SW 1271 (cell line): ENCODE data around the gene HERC3.

ENCODE experiments used
- DNase-seq, 2 experiments: peaks; one replicate each; lab custom pipeline; 2025; lab: John Stamatoyannopoulos, UW

HERC3 gene

GRCh38 chr4:88660446-88661294 is 68.4 kb downstream of the HERC3 start:
- no peak for DNase-seq

GRCh38 chr4:88661739-88662138 is 69.5 kb downstream of the HERC3 start:
- DNase-seq = no peak

- peak; percentile 2 to 31 for DNase-seq
Measured at GRCh38 chr4:88672987-88673386, 80.7 kb downstream of the HERC3 start.

- no peak for DNase-seq
Measured at GRCh38 chr4:88673886-88674285, 81.6 kb downstream of the HERC3 start.

- DNase-seq = no peak
Measured at GRCh38 chr4:88674565-88674964, 82.3 kb downstream of the HERC3 start.

- DNase-seq = no peak
Measured at GRCh38 chr4:88674979-88675378, 82.7 kb downstream of the HERC3 start.

GRCh38 chr4:88675543-88675942 is 83.3 kb downstream of the HERC3 start:
- DNase-seq = no peak

- no peak for DNase-seq
Measured at GRCh38 chr4:88681209-88681608, 88.9 kb downstream of the HERC3 start.

- DNase-seq = no peak
Measured at GRCh38 chr4:88690355-88690754, 98.1 kb downstream of the HERC3 start.

- DNase-seq = no peak
Measured at GRCh38 chr4:88693792-88694191, 101.5 kb downstream of the HERC3 start.

- DNase-seq = no peak
Measured at GRCh38 chr4:88696630-88697029, 104.3 kb downstream of the HERC3 start.

GRCh38 chr4:88697141-88697540 is 104.9 kb downstream of the HERC3 start:
- no peak for DNase-seq

GRCh38 chr4:88697588-88698329 is 105.5 kb downstream of the HERC3 start, which contains the start of gene NAP1L5:
Gene NAP1L5, minus strand, starts transcription at chr4:88697829. Its CDS starts 75 bp downstream, at chr4:88697754.
- no peak for DNase-seq

- no peak for DNase-seq
Measured at GRCh38 chr4:88698519-88698918, 106.2 kb downstream of the HERC3 start.

GRCh38 chr4:88702782-88703181 is 110.5 kb downstream of the HERC3 start:
- DNase-seq = no peak

GRCh38 chr4:88705223-88705622 is 112.9 kb downstream of the HERC3 start:
- DNase-seq = no peak

GRCh38 chr4:88705805-88706492 is 113.7 kb downstream of the HERC3 start:
- DNase-seq = no peak

- no peak for DNase-seq
Measured at GRCh38 chr4:88706574-88706973, 114.3 kb downstream of the HERC3 start.

GRCh38 chr4:88709989-88710388 is 117.7 kb downstream of the HERC3 start:
- no peak for DNase-seq

GRCh38 chr4:88713782-88714181 is 121.5 kb downstream of the HERC3 start:
- no peak for DNase-seq

- DNase-seq = no peak
Measured at GRCh38 chr4:88718098-88718497, 125.8 kb downstream of the HERC3 start.

GRCh38 chr4:88719381-88719780 is 127.1 kb downstream of the HERC3 start:
- no peak for DNase-seq
